Vagina (tissue), 2 donors: ENCODE results near the gene FOSL1.

Source experiments
- POLR2AphosphoS5 ChIP-seq, 2 donors: sonication (generic); formaldehyde crosslinking; IDR thresholded peaks; one replicate each; pipeline ENCODE4 v1.9.0; 2017; ENCODE audit warnings: antibody characterized with exemption in 2 of 2, mild to moderate bottlenecking in 2 of 2, low read depth in 1 of 2; ENCODE audit not compliant: insufficient read depth in 1 of 2
- TF ChIP-seq, protein P1 (sequence below), 3 experiments: fragments of 450-650 bp in 2 of 3; fragments of 200-600 bp in 1 of 3; sonication (generic) in 1 of 3; IDR thresholded peaks; one replicate each; pipeline ENCODE4 v1.5.1; 2017 to 2019; ENCODE audit warnings: antibody characterized with exemption in 3 of 3, mild to moderate bottlenecking in 2 of 3, moderate library complexity in 2 of 3

- TF ChIP-seq, protein P1, sequence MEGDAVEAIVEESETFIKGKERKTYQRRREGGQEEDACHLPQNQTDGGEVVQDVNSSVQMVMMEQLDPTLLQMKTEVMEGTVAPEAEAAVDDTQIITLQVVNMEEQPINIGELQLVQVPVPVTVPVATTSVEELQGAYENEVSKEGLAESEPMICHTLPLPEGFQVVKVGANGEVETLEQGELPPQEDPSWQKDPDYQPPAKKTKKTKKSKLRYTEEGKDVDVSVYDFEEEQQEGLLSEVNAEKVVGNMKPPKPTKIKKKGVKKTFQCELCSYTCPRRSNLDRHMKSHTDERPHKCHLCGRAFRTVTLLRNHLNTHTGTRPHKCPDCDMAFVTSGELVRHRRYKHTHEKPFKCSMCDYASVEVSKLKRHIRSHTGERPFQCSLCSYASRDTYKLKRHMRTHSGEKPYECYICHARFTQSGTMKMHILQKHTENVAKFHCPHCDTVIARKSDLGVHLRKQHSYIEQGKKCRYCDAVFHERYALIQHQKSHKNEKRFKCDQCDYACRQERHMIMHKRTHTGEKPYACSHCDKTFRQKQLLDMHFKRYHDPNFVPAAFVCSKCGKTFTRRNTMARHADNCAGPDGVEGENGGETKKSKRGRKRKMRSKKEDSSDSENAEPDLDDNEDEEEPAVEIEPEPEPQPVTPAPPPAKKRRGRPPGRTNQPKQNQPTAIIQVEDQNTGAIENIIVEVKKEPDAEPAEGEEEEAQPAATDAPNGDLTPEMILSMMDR (IDR thresholded peaks at IDR 0.05): no peak
- TF ChIP-seq POLR2AphosphoS5 (IDR thresholded peaks at IDR 0.05; ENCODE audit: insufficient read depth in 1 of 2, low read depth in 1 of 2): no peak
Observed at GRCh38 chr11:65947603-65948125, 47.5 kb upstream of the FOSL1 start.
